Measurements from ENCODE around the gene PITPNM3.

The PITPNM3 gene

GRCh38 chr17:6456914-6457687 lies 99.3 kb downstream of the PITPNM3 start:
- H3K27ac ChIP-seq, result no peak overlapping the region
- H3K36me3 ChIP-seq (ENCODE audit: control insufficient read depth, insufficient read depth, low read length), result no peaks in the 10 kb centered on the region
- no peak for TF ChIP-seq CTCF (IDR thresholded peaks at IDR 0.05)
- H3K4me2 ChIP-seq (ENCODE audit: low read length), result no peak overlapping the region
- H3K9me3 ChIP-seq (ENCODE audit: control insufficient read depth, low read length), result no peaks in the 10 kb centered on the region
- H3K27me3 ChIP-seq (ENCODE audit: control insufficient read depth, insufficient read depth, low read length), result no peaks in the 10 kb centered on the region
- H3K4me1 ChIP-seq, result no peaks in the 10 kb centered on the region
- H3K9ac ChIP-seq, result no peak overlapping the region
- no peak overlapping the region for H3K4me3 ChIP-seq (ENCODE audit: low read depth, low read length)
- no peaks in the 10 kb centered on the region for H3K79me2 ChIP-seq
- no peak overlapping the region for H2AFZ ChIP-seq

GRCh38 chr17:6456321-6456720 lies 100.0 kb downstream of the PITPNM3 start:
- Histone ChIP-seq H3K4me1 (no peaks in the 10 kb centered on the region), H3K27ac (no peak overlapping the region), H3K9me3 (ENCODE audit: control insufficient read depth, low read length) (no peaks in the 10 kb centered on the region), H3K36me3 (ENCODE audit: control insufficient read depth, insufficient read depth, low read length) (no peaks in the 10 kb centered on the region), H3K27me3 (ENCODE audit: control insufficient read depth, insufficient read depth, low read length) (no peaks in the 10 kb centered on the region), H2AFZ (no peak overlapping the region), H3K4me3 (ENCODE audit: low read depth, low read length) (no peak overlapping the region), H3K9ac (no peak overlapping the region), H3K79me2 (no peaks in the 10 kb centered on the region), H3K4me2 (ENCODE audit: low read length) (no peak overlapping the region)
- TF ChIP-seq CTCF (IDR thresholded peaks at IDR 0.05), result no peak

- Histone ChIP-seq H3K36me3 (ENCODE audit: control insufficient read depth, insufficient read depth, low read length) (no peaks in the 10 kb centered on the region), H3K9me3 (ENCODE audit: control insufficient read depth, low read length) (no peaks in the 10 kb centered on the region), H3K9ac (no peak overlapping the region), H3K4me2 (ENCODE audit: low read length) (peak overlapping the region; percentile 53), H3K27me3 (ENCODE audit: control insufficient read depth, insufficient read depth, low read length) (no peaks in the 10 kb centered on the region), H3K27ac (no peak overlapping the region), H3K4me3 (ENCODE audit: low read depth, low read length) (no peak overlapping the region), H3K79me2 (no peaks in the 10 kb centered on the region), H3K4me1 (no peaks in the 10 kb centered on the region), H2AFZ (peak overlapping the region; percentile 74)
- TF ChIP-seq CTCF (IDR thresholded peaks at IDR 0.05), result no peak
These were observed 101.0 kb downstream of the PITPNM3 start for GRCh38 chr17:6455321-6455705.

- no peaks in the 10 kb centered on the region for H3K9me3 ChIP-seq (ENCODE audit: control insufficient read depth, low read length)
- no peak overlapping the region for H3K4me3 ChIP-seq (ENCODE audit: low read depth, low read length)
- no peaks in the 10 kb centered on the region for H3K79me2 ChIP-seq
- H3K4me2 ChIP-seq (ENCODE audit: low read length), result peak overlapping the region; percentile 53
- no peaks in the 10 kb centered on the region for H3K36me3 ChIP-seq (ENCODE audit: control insufficient read depth, insufficient read depth, low read length)
- TF ChIP-seq CTCF (IDR thresholded peaks at IDR 0.05), result no peak
- H3K4me1 ChIP-seq, result no peaks in the 10 kb centered on the region
- no peak overlapping the region for H3K9ac ChIP-seq
- peak overlapping the region; percentile 74 for H2AFZ ChIP-seq
- no peak overlapping the region for H3K27ac ChIP-seq
- H3K27me3 ChIP-seq (ENCODE audit: control insufficient read depth, insufficient read depth, low read length), result no peaks in the 10 kb centered on the region
These were observed 101.6 kb downstream of the PITPNM3 start for GRCh38 chr17:6454495-6455320.
